HG03196 (cell line): Measurements from ENCODE around the gene SACS.

Source experiments
- ATAC-seq: cut with Tn5 transposase; IDR thresholded peaks from one replicate; pipeline ENCODE4 v1.9.1; 2021; ENCODE audit not compliant: unreplicated experiment

Gene SACS

DNA sequence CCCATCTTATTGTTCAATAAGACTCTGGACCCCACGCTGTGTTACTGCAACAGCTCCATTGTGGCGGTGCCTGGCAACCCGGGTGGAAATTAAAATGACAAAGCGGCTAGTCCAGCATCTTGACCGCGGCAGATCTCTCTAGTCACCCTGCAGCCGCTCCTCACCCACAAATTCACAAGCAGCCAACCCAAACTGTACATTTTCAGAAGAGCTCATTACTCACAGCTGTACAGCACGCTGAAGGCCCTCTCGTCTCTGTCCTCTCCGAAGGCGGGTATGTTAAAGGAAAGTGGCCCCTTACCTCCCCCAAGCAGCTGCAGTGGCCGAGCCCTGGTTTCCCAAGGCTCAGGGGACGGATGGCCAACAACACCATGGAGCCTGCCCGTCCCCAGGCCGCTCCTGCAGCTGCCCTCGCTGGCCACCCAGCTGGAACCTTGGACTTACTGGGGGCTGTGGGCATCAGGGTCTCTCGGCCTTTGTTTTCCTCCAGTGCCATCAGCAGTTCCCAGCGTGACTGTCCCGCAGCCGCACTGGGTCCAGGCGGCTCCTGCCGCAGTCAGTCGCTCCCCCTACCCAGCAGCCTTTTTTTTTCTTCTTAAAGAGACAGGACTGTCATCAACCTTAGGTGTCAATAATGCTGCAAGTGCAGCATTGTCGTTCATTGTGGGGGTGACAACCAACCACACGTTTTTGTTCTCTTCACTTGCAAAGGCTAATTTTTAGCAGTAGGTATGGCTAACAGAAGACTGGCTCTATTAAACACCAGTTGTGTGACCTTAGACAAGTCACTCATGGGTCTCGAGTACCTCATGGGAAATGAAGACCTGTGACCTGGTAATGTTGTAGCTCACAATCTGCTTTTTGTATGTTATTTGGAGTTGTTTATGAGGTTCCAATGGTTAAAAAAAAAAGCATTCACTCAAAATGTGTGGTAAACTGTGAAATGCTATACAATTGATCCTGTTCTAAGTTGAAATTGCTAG, at the start of gene SACS:
SACS (minus strand) TSS at position 532 of the 983 bp plus-strand sequence. CDS start 22,463 bp downstream, outside the sequence.
- no peak for ATAC-seq

GRCh38 chr13:23480324-23480723, 46.8 kb upstream of the SACS start:
- ATAC-seq: no peak

DNA sequence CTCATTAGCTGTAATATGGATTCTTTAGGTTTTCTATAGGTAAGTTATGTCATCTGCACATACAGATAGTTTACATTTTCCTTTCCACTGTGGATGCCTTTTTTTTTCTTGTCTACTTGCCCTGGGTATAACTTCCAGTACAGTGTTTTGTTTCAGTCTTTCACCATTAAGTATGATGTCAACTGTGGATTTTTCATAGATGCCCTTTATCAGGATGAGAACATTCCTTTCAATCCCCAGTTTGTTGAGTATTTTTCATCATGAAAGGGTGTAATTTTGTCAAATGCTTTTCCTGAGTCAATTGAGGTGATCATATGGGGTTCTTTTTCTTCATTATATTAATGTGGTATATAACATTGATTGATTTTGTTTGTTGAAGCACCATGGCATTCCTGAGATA, 43.6 kb upstream of the SACS start:
- no peak for ATAC-seq

GRCh38 chr13:23473221-23473620, 39.7 kb upstream of the SACS start:
- ATAC-seq: no peak

- no peak for ATAC-seq
Measured at GRCh38 chr13:23472189-23472588, 38.7 kb upstream of the SACS start.

DNA sequence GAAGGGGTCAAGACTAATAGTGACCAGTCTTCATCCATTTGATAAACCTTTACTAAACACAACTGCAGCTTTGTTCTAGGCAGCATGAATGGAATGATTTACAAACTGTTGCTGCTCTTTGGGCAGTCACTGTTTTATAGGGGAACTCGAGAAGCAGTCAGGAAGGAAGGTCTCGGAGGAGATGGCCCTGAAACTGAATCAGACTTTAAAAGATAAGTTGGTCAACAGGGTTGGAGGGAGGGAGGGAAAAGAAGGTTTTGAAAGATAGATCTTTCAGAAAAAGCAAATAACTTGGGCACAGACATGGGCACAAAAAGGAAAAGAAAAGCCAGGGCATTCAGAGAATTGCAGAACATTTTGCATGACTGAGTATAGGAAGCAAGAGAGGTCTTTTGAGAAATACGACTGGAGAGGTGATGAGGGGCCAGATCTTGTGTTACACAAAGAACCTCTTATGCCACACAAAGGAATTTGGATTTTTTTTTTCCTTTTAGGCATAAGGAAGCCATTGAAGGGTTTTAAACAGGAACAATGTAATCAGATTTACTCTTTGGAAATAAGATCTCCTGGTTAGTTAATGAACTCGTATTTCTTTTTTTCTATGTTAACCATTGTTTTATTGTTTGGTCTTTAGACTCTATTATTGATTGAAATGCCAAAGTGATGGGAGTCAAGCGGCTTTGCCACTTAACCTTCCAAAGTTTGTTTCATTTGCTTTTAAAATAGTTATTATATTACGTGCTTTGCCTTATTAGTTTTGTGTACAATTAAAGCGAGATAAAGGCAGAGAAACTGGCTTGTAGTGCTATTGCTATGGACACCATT, 37.5 kb upstream of the SACS start:
- ATAC-seq: no peak

GRCh38 chr13:23469951-23470421, 36.5 kb upstream of the SACS start:
- no peak for ATAC-seq

GRCh38 chr13:23468811-23469210, 35.3 kb upstream of the SACS start:
- no peak for ATAC-seq

DNA sequence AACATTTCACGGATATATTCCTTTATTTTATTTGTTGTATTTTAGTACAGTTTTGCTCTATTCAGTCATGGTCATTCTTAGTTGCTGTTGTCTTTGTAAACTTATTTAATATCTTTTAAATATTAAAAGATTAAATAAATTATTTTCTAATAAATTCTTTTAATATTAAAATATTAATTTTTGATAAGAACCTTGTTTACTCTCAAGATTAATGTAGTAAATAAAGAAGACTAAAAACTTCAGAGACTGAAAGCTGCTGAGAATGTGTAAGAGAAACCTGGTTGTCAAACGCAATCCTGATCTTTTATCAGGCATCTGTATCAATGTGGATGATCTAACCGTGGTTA, 34.4 kb upstream of the SACS start:
- ATAC-seq: no peak

GRCh38 chr13:23467048-23467931, 33.8 kb upstream of the SACS start:
- no peak for ATAC-seq

- ATAC-seq: peak; percentile 83
Measured at GRCh38 chr13:23466144-23467002, 32.9 kb upstream of the SACS start.

GRCh38 chr13:23463661-23464060, 30.2 kb upstream of the SACS start:
- ATAC-seq: no peak

- ATAC-seq: no peak
Measured at GRCh38 chr13:23462815-23463559, 29.5 kb upstream of the SACS start.

GRCh38 chr13:23461544-23461943, 28.0 kb upstream of the SACS start:
- ATAC-seq: no peak

DNA sequence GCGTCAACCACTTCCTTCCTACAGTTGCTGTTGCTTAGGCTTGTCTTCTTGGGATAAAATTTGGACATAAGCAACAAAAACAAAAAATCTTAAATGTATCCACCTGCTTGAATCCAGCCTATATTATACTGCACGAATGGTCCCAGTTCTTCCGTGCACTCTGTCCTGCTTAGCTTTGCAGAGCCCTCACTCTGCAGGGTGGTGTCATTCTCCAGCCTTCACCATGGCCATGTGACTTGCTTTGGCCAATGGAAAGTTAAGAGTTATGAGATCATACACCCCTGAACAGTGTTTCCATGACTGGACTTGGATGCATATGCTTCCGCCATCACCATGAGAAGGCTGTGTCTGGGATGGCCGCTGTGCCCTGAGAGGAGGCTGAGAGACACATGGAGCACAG, 27.4 kb upstream of the SACS start:
- ATAC-seq: no peak

- no peak for ATAC-seq
Measured at GRCh38 chr13:23460309-23460708, 26.8 kb upstream of the SACS start.

DNA sequence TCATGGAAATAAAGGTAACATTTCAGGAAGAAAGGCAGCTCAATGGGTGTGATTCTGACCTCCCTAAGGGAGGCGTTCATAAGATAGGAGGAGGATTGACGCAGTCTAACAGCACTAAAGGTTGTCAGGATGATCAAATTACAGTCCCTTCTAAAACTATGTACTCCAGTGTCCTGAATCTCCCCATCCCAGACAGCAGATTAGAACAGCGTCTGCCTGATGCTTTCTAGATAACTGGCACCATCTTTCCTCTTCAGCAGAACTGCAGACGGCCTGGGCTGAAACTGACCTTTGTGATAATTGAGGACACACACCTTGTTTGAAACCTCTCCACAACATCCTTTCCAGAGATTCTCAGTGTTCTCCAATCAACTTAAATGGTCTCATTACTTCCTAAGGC, 25.5 kb upstream of the SACS start:
- ATAC-seq: no peak

GRCh38 chr13:23456437-23457210, 23.1 kb upstream of the SACS start:
- ATAC-seq: no peak
